GM19238 (cell line): ENCODE data around the gene C2CD4B.

ENCODE experiments used
- DNase-seq: peaks from one replicate; pipeline ENCODE4 v3.0.0; 2011; ENCODE audit warnings: low spot score; ENCODE audit not compliant: insufficient read length

The C2CD4B gene

GRCh38 chr15:62149729-62150128 is 15.4 kb downstream of the C2CD4B start:
- no peak for DNase-seq

- no peak for DNase-seq
These were observed 17.5 kb downstream of the C2CD4B start for GRCh38 chr15:62147551-62147950.

GRCh38 chr15:62147149-62147548 is 17.9 kb downstream of the C2CD4B start:
- DNase-seq: no peak

- no peak for DNase-seq
These were observed 19.9 kb downstream of the C2CD4B start for GRCh38 chr15:62145015-62145735.

- no peak for DNase-seq
These were observed 22.3 kb downstream of the C2CD4B start for GRCh38 chr15:62142736-62143135.

- no peak for DNase-seq
These were observed 23.2 kb downstream of the C2CD4B start for GRCh38 chr15:62141643-62142588.

- no peak for DNase-seq
These were observed 23.9 kb downstream of the C2CD4B start for GRCh38 chr15:62141200-62141599.

GRCh38 chr15:62138124-62138523 is 27.0 kb downstream of the C2CD4B start:
- DNase-seq: no peak

- no peak for DNase-seq
These were observed 27.9 kb downstream of the C2CD4B start for GRCh38 chr15:62136911-62137865.

- DNase-seq: no peak
These were observed 29.5 kb downstream of the C2CD4B start for GRCh38 chr15:62135532-62136134.

GRCh38 chr15:62133141-62133540 is 31.9 kb downstream of the C2CD4B start:
- DNase-seq: no peak

GRCh38 chr15:62128916-62129315 is 36.2 kb downstream of the C2CD4B start:
- no peak for DNase-seq

GRCh38 chr15:62126364-62126763 is 38.7 kb downstream of the C2CD4B start:
- DNase-seq: no peak

GRCh38 chr15:62125773-62126172 is 39.3 kb downstream of the C2CD4B start:
- DNase-seq: no peak

- no peak for DNase-seq
These were observed 40.1 kb downstream of the C2CD4B start for GRCh38 chr15:62124973-62125303.

GRCh38 chr15:62124176-62124972 is 40.7 kb downstream of the C2CD4B start:
- DNase-seq: no peak

GRCh38 chr15:62122249-62122648 is 42.8 kb downstream of the C2CD4B start:
- DNase-seq: no peak

GRCh38 chr15:62121273-62122015 is 43.6 kb downstream of the C2CD4B start:
- no peak for DNase-seq

GRCh38 chr15:62120776-62121175 is 44.3 kb downstream of the C2CD4B start:
- no peak for DNase-seq

- no peak for DNase-seq
These were observed 45.2 kb downstream of the C2CD4B start for GRCh38 chr15:62119874-62120273.
